Activated T-helper 1 cell treated with anti-CD3 and anti-CD28 coated beads, Interleukin-2, amount 50 U/mL, for 16 hours (primary cell): Measurements from ENCODE around the gene CDK9.
"Not testable (repeated sequence)": the region's sequence is repeated elsewhere in the genome, so short reads cannot be mapped to it uniquely, and the experiment has no call there.

Source experiments
- DNase-seq, 2 donors: peaks; one replicate each; pipeline ENCODE4 v3.0.0-alpha.2; 2020; ENCODE audit warnings: low read depth in 1 of 2, low spot score in 1 of 2

The CDK9 gene

GRCh38 chr9:127785933-127786772, at the start of gene CDK9:
Gene CDK9 (plus strand): TSS chr9:127786034. CDS start chr9:127786149, 115 bp downstream.
- DNase-seq = peak; percentile 80 to 92

- DNase-seq = no peak
Measured at GRCh38 chr9:127738666-127739065, 47.2 kb upstream of the CDK9 start.

GRCh38 chr9:127739614-127740330, 46.1 kb upstream of the CDK9 start:
- DNase-seq = no peak

- DNase-seq = no peak
Measured at GRCh38 chr9:127741831-127742434, 43.9 kb upstream of the CDK9 start.

GRCh38 chr9:127742435-127743088, 43.3 kb upstream of the CDK9 start:
- DNase-seq = no peak

GRCh38 chr9:127744398-127745110, 41.3 kb upstream of the CDK9 start:
- no peak for DNase-seq

- no peak for DNase-seq
Measured at GRCh38 chr9:127746959-127747569, 38.8 kb upstream of the CDK9 start.

- DNase-seq = no peak
Measured at GRCh38 chr9:127749090-127749787, 36.6 kb upstream of the CDK9 start.

GRCh38 chr9:127751269-127752054, 34.4 kb upstream of the CDK9 start:
- DNase-seq = no peak

GRCh38 chr9:127753148-127753547, 32.7 kb upstream of the CDK9 start:
- no peak for DNase-seq

- no peak for DNase-seq
Measured at GRCh38 chr9:127753622-127754021, 32.2 kb upstream of the CDK9 start.

- DNase-seq = no peak
Measured at GRCh38 chr9:127754099-127755060, 31.5 kb upstream of the CDK9 start.

GRCh38 chr9:127755061-127756060, 30.5 kb upstream of the CDK9 start:
- DNase-seq = no peak

- no peak for DNase-seq
Measured at GRCh38 chr9:127756233-127756632, 29.6 kb upstream of the CDK9 start.

GRCh38 chr9:127756776-127757175, 29.1 kb upstream of the CDK9 start:
- not testable (repeated sequence) for DNase-seq

GRCh38 chr9:127758843-127759242, 27.0 kb upstream of the CDK9 start:
- DNase-seq = no peak

GRCh38 chr9:127761061-127761460, 24.8 kb upstream of the CDK9 start:
- DNase-seq = no peak
